ENCODE data around the gene PARP12. TPM values are rescaled to one million over a fixed set of nuclear protein-coding genes. Genes with fewer than 3 reads are reported as not detected.

The PARP12 gene
- total and polyA plus RNA-seq, 2 of the 13 experiments (the other 11 are each of a cell fraction or from before 2014, with no cell fraction given), result 15.5 to 35.2 TPM

DNA sequence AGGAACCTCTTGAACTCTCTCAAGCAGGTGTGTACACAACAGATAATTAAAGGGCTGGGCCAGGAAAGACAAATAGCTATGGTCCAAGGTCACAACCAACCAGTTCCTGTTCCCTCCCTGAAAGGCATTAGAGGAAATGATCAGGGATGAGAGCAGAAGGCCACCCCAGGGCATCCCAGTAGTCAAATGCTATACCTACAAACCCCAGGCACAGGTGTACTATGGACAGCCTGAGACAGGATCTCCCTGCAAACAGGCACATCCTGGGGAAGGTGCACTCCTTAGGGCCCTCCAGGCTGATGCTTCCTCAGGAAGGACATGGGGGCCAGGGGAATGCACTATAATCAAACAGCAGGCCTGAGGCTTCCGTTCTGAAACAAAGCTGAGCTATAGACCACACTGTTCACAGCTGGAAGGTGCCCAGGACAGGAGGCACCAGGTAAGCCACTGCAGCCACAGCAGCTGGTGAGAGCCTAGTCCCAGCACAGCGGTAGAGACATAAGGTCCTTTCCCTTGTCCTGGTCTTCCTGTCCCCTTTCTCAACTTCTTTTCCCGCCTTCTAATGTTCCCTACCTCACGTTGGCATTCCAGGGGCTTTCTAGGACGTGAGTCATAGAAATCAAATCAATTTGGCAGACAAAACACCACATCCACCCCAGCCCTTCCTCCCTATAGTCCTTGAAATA is 13.3 kb downstream of the PARP12 start (continued):
- TF ChIP-seq JUND (CRISPR knock-in tag; IDR thresholded peaks at IDR 0.05) (no peak), HHEX (CRISPR knock-in tag; IDR thresholded peaks at IDR 0.05) (peak; percentile 95), JARID2 (CRISPR knock-in tag; IDR thresholded peaks at IDR 0.05; ENCODE audit: insufficient replicate concordance) (no peak), RBM22 (optimal IDR thresholded peaks at IDR 0.05; ENCODE audit: low read length) (no peak), GPN1 (CRISPR knock-in tag; IDR thresholded peaks at IDR 0.05; ENCODE audit: borderline replicate concordance) (no peak), ZNF841 (CRISPR knock-in tag; IDR thresholded peaks at IDR 0.05; ENCODE audit: borderline replicate concordance) (no peak), KAT2B (IDR thresholded peaks at IDR 0.05; ENCODE audit: borderline replicate concordance, low read depth, low read length) (no peak), ZNF709 (CRISPR knock-in tag; IDR thresholded peaks at IDR 0.05) (no peak), ZNF782 (CRISPR knock-in tag; IDR thresholded peaks at IDR 0.05; ENCODE audit: borderline replicate concordance) (peak; percentile 65; the same call in 1 of the 2 replicates)
- TF ChIP-seq, protein P1, sequence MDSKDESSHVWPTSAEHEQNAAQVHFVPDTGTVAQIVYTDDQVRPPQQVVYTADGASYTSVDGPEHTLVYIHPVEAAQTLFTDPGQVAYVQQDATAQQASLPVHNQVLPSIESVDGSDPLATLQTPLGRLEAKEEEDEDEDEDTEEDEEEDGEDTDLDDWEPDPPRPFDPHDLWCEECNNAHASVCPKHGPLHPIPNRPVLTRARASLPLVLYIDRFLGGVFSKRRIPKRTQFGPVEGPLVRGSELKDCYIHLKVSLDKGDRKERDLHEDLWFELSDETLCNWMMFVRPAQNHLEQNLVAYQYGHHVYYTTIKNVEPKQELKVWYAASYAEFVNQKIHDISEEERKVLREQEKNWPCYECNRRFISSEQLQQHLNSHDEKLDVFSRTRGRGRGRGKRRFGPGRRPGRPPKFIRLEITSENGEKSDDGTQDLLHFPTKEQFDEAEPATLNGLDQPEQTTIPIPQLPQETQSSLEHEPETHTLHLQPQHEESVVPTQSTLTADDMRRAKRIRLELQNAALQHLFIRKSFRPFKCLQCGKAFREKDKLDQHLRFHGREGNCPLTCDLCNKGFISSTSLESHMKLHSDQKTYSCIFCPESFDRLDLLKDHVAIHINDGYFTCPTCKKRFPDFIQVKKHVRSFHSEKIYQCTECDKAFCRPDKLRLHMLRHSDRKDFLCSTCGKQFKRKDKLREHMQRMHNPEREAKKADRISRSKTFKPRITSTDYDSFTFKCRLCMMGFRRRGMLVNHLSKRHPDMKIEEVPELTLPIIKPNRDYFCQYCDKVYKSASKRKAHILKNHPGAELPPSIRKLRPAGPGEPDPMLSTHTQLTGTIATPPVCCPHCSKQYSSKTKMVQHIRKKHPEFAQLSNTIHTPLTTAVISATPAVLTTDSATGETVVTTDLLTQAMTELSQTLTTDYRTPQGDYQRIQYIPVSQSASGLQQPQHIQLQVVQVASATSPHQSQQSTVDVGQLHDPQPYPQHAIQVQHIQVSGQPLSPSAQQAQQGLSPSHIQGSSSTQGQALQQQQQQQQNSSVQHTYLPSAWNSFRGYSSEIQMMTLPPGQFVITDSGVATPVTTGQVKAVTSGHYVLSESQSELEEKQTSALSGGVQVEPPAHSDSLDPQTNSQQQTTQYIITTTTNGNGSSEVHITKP (CRISPR knock-in tag; IDR thresholded peaks at IDR 0.05; ENCODE audit: low read depth), result peak; percentile 55; the same call in 1 of the 2 replicates
- TF ChIP-seq, protein P2, sequence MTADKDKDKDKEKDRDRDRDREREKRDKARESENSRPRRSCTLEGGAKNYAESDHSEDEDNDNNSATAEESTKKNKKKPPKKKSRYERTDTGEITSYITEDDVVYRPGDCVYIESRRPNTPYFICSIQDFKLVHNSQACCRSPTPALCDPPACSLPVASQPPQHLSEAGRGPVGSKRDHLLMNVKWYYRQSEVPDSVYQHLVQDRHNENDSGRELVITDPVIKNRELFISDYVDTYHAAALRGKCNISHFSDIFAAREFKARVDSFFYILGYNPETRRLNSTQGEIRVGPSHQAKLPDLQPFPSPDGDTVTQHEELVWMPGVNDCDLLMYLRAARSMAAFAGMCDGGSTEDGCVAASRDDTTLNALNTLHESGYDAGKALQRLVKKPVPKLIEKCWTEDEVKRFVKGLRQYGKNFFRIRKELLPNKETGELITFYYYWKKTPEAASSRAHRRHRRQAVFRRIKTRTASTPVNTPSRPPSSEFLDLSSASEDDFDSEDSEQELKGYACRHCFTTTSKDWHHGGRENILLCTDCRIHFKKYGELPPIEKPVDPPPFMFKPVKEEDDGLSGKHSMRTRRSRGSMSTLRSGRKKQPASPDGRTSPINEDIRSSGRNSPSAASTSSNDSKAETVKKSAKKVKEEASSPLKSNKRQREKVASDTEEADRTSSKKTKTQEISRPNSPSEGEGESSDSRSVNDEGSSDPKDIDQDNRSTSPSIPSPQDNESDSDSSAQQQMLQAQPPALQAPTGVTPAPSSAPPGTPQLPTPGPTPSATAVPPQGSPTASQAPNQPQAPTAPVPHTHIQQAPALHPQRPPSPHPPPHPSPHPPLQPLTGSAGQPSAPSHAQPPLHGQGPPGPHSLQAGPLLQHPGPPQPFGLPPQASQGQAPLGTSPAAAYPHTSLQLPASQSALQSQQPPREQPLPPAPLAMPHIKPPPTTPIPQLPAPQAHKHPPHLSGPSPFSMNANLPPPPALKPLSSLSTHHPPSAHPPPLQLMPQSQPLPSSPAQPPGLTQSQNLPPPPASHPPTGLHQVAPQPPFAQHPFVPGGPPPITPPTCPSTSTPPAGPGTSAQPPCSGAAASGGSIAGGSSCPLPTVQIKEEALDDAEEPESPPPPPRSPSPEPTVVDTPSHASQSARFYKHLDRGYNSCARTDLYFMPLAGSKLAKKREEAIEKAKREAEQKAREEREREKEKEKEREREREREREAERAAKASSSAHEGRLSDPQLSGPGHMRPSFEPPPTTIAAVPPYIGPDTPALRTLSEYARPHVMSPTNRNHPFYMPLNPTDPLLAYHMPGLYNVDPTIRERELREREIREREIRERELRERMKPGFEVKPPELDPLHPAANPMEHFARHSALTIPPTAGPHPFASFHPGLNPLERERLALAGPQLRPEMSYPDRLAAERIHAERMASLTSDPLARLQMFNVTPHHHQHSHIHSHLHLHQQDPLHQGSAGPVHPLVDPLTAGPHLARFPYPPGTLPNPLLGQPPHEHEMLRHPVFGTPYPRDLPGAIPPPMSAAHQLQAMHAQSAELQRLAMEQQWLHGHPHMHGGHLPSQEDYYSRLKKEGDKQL (CRISPR knock-in tag; IDR thresholded peaks at IDR 0.05; ENCODE audit: low read depth), result peak; percentile 96
- TF ChIP-seq, protein P3, sequence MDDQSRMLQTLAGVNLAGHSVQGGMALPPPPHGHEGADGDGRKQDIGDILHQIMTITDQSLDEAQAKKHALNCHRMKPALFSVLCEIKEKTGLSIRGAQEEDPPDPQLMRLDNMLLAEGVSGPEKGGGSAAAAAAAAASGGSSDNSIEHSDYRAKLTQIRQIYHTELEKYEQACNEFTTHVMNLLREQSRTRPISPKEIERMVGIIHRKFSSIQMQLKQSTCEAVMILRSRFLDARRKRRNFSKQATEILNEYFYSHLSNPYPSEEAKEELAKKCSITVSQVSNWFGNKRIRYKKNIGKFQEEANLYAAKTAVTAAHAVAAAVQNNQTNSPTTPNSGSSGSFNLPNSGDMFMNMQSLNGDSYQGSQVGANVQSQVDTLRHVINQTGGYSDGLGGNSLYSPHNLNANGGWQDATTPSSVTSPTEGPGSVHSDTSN (CRISPR knock-in tag; IDR thresholded peaks at IDR 0.05; ENCODE audit: borderline replicate concordance), result no peak
- TF ChIP-seq, protein P4, sequence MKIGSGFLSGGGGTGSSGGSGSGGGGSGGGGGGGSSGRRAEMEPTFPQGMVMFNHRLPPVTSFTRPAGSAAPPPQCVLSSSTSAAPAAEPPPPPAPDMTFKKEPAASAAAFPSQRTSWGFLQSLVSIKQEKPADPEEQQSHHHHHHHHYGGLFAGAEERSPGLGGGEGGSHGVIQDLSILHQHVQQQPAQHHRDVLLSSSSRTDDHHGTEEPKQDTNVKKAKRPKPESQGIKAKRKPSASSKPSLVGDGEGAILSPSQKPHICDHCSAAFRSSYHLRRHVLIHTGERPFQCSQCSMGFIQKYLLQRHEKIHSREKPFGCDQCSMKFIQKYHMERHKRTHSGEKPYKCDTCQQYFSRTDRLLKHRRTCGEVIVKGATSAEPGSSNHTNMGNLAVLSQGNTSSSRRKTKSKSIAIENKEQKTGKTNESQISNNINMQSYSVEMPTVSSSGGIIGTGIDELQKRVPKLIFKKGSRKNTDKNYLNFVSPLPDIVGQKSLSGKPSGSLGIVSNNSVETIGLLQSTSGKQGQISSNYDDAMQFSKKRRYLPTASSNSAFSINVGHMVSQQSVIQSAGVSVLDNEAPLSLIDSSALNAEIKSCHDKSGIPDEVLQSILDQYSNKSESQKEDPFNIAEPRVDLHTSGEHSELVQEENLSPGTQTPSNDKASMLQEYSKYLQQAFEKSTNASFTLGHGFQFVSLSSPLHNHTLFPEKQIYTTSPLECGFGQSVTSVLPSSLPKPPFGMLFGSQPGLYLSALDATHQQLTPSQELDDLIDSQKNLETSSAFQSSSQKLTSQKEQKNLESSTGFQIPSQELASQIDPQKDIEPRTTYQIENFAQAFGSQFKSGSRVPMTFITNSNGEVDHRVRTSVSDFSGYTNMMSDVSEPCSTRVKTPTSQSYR (CRISPR knock-in tag; IDR thresholded peaks at IDR 0.05; ENCODE audit: borderline replicate concordance), result peak; percentile 67; the same call in 1 of the 2 replicates
